ENCODE results near the gene ATP8B3.

The ATP8B3 gene

GRCh38 chr19:1768248-1768647 is 43.8 kb downstream of the ATP8B3 start:
- Histone ChIP-seq H3K9ac (ENCODE audit: low read length) (no peak overlapping the region), H3K4me1 (ENCODE audit: insufficient read depth, low read length) (no peaks in the 10 kb centered on the region), H3K27me3 (ENCODE audit: control insufficient read depth in 1 of 2, insufficient read depth in 2 of 2, low read length in 2 of 2) (peaks cover 42 to 67% of the 10 kb centered on the region in 2 donors), H3K27ac (ENCODE audit: low read depth, low read length) (no peak overlapping the region), H3K36me3 (ENCODE audit: insufficient read depth, low read length) (no peaks in the 10 kb centered on the region), H3K9me3 (ENCODE audit: low read length) (peaks cover 10% of the 10 kb centered on the region), H3K4me3 (ENCODE audit: low read depth in 1 of 2, low read length in 2 of 2) (no peak overlapping the region)

DNA sequence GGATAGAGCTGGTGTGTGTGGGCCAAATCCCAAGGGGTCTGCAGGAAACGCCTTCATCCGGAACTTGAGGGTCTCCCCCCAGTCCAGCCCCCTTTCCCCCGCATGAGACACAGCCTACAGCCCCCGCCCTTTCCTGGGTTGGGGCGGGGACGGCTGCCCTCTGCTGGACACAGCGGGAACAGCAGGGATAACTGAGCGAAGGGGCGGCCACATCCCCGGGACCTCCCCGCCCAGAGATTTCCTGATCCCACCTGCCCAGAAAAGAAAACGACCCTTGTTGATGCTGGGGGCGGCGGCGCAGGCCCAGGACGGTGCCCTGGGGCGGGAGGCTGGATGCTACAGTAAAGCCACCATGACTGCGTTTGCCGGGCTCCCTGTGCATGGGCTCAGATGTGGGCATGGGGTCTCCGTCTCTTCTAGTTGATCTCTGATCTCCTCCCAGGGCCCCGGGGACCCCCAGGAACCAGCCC is 44.6 kb downstream of the ATP8B3 start:
- Histone ChIP-seq H3K4me3 (ENCODE audit: low read depth in 1 of 2, low read length in 2 of 2) (no peak overlapping the region), H3K9ac (ENCODE audit: low read length) (no peak overlapping the region), H3K36me3 (ENCODE audit: insufficient read depth, low read length) (no peaks in the 10 kb centered on the region), H3K27me3 (ENCODE audit: control insufficient read depth in 1 of 2, insufficient read depth in 2 of 2, low read length in 2 of 2) (peaks cover 42 to 75% of the 10 kb centered on the region in 2 donors), H3K4me1 (ENCODE audit: insufficient read depth, low read length) (no peaks in the 10 kb centered on the region), H3K27ac (ENCODE audit: low read depth, low read length) (no peak overlapping the region), H3K9me3 (ENCODE audit: low read length) (peaks cover 10% of the 10 kb centered on the region)

DNA sequence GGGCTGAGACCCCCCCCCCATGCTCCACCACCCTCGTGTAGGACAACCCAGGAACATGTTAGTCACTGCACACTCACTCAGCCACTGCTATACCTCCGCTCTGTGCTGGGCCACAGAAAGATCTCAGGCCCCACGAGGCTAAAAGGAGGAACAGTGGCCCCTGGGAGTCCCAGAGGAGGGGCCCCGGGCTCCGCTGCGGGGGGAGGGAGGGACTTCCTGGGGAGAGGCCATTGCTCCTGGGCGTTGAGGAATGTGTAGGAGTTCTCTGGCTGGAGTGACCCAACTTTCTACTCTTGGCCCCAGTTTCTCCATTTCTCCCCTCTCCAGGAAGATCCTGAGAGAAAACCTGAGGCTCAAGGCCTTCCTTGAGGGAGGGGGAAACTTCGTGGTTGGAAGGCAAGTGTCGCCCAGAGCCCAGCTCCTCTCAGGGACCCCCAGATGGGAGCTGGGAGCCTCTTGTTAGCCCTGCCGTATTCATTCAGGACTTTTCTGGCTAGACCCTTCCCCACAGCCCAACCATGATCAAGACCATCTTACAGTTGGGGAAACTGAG is 45.2 kb downstream of the ATP8B3 start:
- Histone ChIP-seq H3K4me3 (ENCODE audit: low read depth in 1 of 2, low read length in 2 of 2) (no peak overlapping the region), H3K9me3 (ENCODE audit: low read length) (peaks cover 10% of the 10 kb centered on the region), H3K36me3 (ENCODE audit: insufficient read depth, low read length) (no peaks in the 10 kb centered on the region), H3K4me1 (ENCODE audit: insufficient read depth, low read length) (no peaks in the 10 kb centered on the region), H3K27ac (ENCODE audit: low read depth, low read length) (no peak overlapping the region), H3K9ac (ENCODE audit: low read length) (no peak overlapping the region), H3K27me3 (ENCODE audit: control insufficient read depth in 1 of 2, insufficient read depth in 2 of 2, low read length in 2 of 2) (peaks cover 42 to 81% of the 10 kb centered on the region in 2 donors)

- Histone ChIP-seq H3K36me3 (ENCODE audit: insufficient read depth, low read length) (no peaks in the 10 kb centered on the region), H3K4me1 (ENCODE audit: insufficient read depth, low read length) (no peaks in the 10 kb centered on the region), H3K9me3 (ENCODE audit: low read length) (peaks cover 8% of the 10 kb centered on the region), H3K4me3 (ENCODE audit: low read depth in 1 of 2, low read length in 2 of 2) (no peak overlapping the region), H3K9ac (ENCODE audit: low read length) (no peak overlapping the region), H3K27ac (ENCODE audit: low read depth, low read length) (no peak overlapping the region), H3K27me3 (ENCODE audit: control insufficient read depth in 1 of 2, insufficient read depth in 2 of 2, low read length in 2 of 2) (peaks cover 46 to 88% of the 10 kb centered on the region in 2 donors)
Measured at GRCh38 chr19:1765904-1766799, 45.9 kb downstream of the ATP8B3 start.

DNA sequence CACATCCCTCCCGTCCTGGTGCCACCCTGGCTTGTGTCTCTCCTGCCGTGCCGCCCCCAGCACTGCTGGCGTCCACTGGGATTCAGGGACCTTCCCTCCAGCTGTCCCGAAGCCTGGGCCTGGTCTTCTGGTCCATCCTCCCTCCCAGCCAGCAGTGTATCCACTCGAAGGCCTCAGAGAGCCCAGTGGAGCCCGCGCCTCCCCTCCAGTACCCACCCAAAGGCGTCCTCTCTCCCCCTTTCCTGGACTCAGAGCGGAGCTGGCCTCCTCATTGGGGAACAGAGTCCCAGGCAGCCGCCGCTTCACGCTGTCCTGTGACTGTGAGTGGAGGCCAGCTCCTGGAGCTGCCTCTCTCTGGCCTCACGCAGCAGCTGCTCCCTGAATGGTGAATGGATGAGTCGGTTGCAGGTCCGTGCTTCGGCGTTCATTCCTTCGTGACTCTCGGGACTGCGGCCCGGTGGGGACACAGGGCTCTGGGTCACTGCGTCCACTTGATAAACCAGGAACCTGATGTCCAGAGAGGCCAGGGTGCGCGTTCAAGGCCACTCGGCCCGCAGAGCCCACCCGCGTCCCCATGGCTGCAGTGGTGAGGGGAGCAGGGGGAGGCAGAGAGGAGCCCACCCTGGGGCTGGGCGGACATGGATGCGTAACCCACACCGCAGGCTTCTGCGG is 46.7 kb downstream of the ATP8B3 start:
- Histone ChIP-seq H3K27me3 (ENCODE audit: control insufficient read depth in 1 of 2, insufficient read depth in 2 of 2, low read length in 2 of 2) (peaks cover 47 to 92% of the 10 kb centered on the region in 2 donors), H3K4me3 (ENCODE audit: low read depth in 1 of 2, low read length in 2 of 2) (no peak overlapping the region), H3K36me3 (ENCODE audit: insufficient read depth, low read length) (no peaks in the 10 kb centered on the region), H3K9ac (ENCODE audit: low read length) (no peak overlapping the region), H3K4me1 (ENCODE audit: insufficient read depth, low read length) (no peaks in the 10 kb centered on the region), H3K9me3 (ENCODE audit: low read length) (peaks cover under 1% of the 10 kb centered on the region), H3K27ac (ENCODE audit: low read depth, low read length) (no peak overlapping the region)

DNA sequence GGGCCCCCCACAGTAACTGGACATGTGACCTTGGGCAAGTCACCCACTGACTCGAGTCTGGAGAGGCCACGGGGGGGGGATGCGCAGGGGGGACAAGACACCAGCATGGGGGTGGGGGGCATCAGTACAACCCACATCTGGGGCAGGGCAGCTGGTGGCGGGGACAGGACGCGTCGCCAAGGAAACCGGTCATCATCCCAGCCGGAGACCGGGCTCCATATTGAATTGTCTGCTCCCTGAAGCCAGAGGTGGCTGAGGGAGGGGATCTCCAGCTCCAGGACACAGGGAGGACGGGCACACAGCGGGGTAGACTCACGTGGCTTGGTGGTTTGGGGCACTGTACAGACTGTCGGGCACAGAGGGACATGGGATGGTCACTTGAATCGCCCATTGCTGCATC is 47.3 kb downstream of the ATP8B3 start:
- H3K9me3 ChIP-seq (ENCODE audit: low read length), result no peaks in the 10 kb centered on the region
- H3K27me3 ChIP-seq (ENCODE audit: control insufficient read depth in 1 of 2, insufficient read depth in 2 of 2, low read length in 2 of 2), result peaks cover 52 to 96% of the 10 kb centered on the region in 2 donors
- H3K36me3 ChIP-seq (ENCODE audit: insufficient read depth, low read length), result no peaks in the 10 kb centered on the region
- no peak overlapping the region for H3K4me3 ChIP-seq (ENCODE audit: low read depth in 1 of 2, low read length in 2 of 2)
- no peaks in the 10 kb centered on the region for H3K4me1 ChIP-seq (ENCODE audit: insufficient read depth, low read length)
- H3K27ac ChIP-seq (ENCODE audit: low read depth, low read length), result no peak overlapping the region
- H3K9ac ChIP-seq (ENCODE audit: low read length), result no peak overlapping the region

DNA sequence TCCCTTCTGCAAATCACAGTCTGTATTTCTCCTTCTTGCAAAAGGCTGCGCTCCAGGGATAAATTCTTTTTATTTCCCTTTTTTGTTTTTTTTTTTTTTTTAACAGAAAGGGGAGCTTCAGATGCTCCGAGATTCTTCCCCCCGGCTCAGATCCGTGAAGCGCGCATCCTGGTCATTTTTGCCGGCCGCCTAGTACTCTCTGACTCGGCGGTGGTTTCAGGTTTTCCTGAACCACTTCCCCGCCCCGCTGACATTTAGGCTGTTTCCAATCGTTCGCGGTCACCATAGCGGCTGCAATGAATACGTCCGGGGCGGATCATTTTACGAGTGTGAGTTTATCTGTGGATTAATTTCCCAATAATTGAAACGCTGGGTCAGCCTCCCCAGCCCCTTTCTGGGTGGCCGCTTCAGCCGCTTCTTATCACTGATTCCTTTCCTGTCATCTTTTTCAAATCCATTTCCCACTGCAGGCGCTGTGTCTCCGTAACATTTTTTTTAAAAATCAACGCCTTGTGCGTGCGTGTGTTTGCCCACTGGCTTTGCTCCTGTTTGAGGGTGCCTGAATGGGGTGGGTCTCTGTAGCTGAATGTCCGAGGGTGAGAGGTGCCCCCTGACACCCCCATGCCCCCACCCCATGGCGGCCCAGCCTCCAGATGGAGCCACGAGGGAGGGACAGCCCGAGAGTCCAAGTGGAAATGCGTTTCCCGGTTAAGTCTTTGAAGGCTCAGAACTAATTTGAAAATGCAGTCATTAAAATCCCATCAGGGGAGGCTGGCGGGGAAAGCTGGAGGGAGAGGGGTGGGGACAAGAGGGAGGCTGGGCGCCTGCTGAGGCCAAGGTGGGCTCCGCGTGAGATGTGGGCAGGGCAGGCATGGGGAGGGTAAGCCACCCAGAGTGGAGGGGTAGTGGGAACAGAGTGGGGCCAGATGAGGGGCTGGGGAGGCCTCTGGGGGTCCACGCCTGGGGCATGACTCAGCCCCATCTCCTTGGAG is 48.1 kb downstream of the ATP8B3 start:
- H3K27me3 ChIP-seq (ENCODE audit: control insufficient read depth in 1 of 2, insufficient read depth in 2 of 2, low read length in 2 of 2), result peaks cover 55 to 96% of the 10 kb centered on the region in 2 donors
- H3K4me3 ChIP-seq (ENCODE audit: low read depth in 1 of 2, low read length in 2 of 2), result no peak overlapping the region
- H3K9me3 ChIP-seq (ENCODE audit: low read length), result no peaks in the 10 kb centered on the region
- H3K9ac ChIP-seq (ENCODE audit: low read length), result no peak overlapping the region
- H3K36me3 ChIP-seq (ENCODE audit: insufficient read depth, low read length), result no peaks in the 10 kb centered on the region
- H3K27ac ChIP-seq (ENCODE audit: low read depth, low read length), result no peak overlapping the region
- no peaks in the 10 kb centered on the region for H3K4me1 ChIP-seq (ENCODE audit: insufficient read depth, low read length)

DNA sequence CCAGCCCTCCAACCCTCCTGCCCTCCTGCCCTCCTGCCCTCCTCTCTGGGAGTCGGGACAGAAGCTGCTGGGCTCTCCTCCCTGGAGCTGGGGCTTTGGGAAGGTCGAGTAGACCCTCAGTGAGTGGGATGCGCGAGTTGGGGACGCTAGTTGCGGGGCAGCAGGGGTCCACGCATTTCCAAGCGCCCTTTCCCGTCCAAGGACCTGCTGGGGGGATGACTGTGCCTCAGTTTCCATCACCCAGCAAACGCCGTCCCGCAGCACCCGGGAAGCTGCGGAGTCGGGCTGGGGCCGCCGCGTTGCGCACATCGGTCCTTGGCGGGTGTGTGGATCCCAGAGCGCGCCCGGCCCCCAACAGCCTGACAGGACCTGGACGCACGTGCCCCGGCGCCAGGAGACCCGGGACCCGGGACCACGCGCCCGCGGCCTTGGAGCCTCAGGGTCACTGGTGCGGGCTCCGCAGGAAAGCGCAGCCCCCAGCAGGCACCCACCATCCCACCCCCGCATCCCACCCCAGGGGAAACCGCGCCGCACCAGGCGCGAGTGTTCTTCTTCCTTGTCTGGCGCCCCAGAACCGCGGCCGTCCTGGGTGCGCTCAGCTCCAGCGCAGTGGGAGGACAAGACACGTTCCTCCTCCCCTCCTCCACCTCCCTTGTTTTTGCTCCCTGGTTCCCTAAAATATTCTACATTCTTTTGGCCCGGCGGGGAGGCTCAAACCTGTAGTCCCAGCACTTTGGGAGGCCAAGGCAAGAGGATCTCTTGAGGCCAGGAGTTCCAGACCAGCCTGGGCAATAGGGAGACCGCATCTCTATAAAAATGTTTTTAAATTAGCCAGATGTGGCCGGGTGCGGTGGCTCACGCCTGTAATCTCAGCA is 49.6 kb downstream of the ATP8B3 start:
- H3K27me3 ChIP-seq (ENCODE audit: control insufficient read depth in 1 of 2, insufficient read depth in 2 of 2, low read length in 2 of 2), result peaks cover 42 to 95% of the 10 kb centered on the region in 2 donors
- no peaks in the 10 kb centered on the region for H3K9me3 ChIP-seq (ENCODE audit: low read length)
- H3K36me3 ChIP-seq (ENCODE audit: insufficient read depth, low read length), result no peaks in the 10 kb centered on the region
- H3K4me1 ChIP-seq (ENCODE audit: insufficient read depth, low read length), result no peaks in the 10 kb centered on the region
- no peak overlapping the region for H3K4me3 ChIP-seq (ENCODE audit: low read depth in 1 of 2, low read length in 2 of 2)
- no peak overlapping the region for H3K9ac ChIP-seq (ENCODE audit: low read length)
- no peak overlapping the region for H3K27ac ChIP-seq (ENCODE audit: low read depth, low read length)

DNA sequence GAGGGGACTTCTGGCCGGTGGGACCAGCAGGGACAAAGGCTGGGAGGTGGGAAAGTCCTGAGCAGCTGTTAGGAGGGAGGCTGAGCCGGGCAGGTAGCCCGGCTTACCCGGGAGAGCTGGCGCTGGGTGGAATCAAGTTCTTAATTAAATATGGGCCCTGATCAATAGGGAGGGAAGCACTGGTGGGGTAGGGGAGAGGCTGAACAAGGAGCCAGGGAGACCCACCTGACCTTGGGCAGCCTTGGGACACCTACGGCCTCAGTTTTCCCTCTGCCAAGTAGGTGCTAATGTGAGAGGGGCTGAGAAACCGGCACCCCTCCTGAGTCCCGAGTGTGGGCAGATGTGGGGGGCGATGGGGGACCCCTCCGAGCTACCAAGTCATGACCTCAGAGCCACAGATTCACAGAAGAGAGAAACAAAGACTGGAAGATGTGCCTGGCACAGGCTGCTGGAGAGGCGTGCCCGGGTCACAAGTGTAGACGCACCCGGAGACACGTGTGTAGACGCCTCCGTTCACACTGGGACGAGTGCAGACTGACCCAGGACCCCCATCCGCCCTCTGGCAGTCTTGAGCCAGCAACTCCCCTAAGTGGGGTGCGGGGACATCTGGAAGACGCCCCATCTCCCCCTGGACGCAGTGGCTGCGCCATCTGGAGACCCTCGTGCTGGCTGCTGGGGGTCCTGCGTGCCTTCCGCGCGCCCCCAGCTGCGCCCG is 50.4 kb downstream of the ATP8B3 start:
- no peak overlapping the region for H3K4me3 ChIP-seq (ENCODE audit: low read depth in 1 of 2, low read length in 2 of 2)
- H3K36me3 ChIP-seq (ENCODE audit: insufficient read depth, low read length), result no peaks in the 10 kb centered on the region
- H3K27ac ChIP-seq (ENCODE audit: low read depth, low read length), result no peak overlapping the region
- H3K9me3 ChIP-seq (ENCODE audit: low read length), result no peaks in the 10 kb centered on the region
- no peaks in the 10 kb centered on the region for H3K4me1 ChIP-seq (ENCODE audit: insufficient read depth, low read length)
- peaks cover 35 to 94% of the 10 kb centered on the region in 2 donors for H3K27me3 ChIP-seq (ENCODE audit: control insufficient read depth in 1 of 2, insufficient read depth in 2 of 2, low read length in 2 of 2)
- H3K9ac ChIP-seq (ENCODE audit: low read length), result no peak overlapping the region
